D721Med (cell line): ENCODE data around the gene CPNE8.
"Not testable (repeated sequence)": the region's sequence is repeated elsewhere in the genome, so short reads cannot be mapped to it uniquely, and the experiment has no call there.

Experiments used
- DNase-seq: peaks from one replicate; pipeline ENCODE4 v3.0.0; 2011; ENCODE audit warnings: low spot score; ENCODE audit not compliant: insufficient read length
- FAIRE-seq: peaks from 2 replicates; lab custom pipeline; 2011; peaks lifted over from hg19 to GRCh38; lab: Jason Lieb, UNC
- CTCF ChIP-seq: IDR thresholded peaks from 2 replicates; pipeline ENCODE4 v1.5.1; 2012; ENCODE audit warnings: mild to moderate bottlenecking, control low read depth; ENCODE audit not compliant: insufficient read depth; ENCODE audit errors: missing control alignments

The CPNE8 gene

GRCh38 chr12:38744041-38744440 is 161.3 kb downstream of the CPNE8 start:
- no peak for FAIRE-seq
- no peak for TF ChIP-seq CTCF
- DNase-seq, result no peak

- not testable (repeated sequence) for DNase-seq, FAIRE-seq
These were observed 162.9 kb downstream of the CPNE8 start for GRCh38 chr12:38742496-38742895.

- no peak for TF ChIP-seq CTCF
- FAIRE-seq (no peak), DNase-seq (no peak)
These were observed 168.6 kb downstream of the CPNE8 start for GRCh38 chr12:38736821-38737220.

GRCh38 chr12:38732761-38733160 is 172.6 kb downstream of the CPNE8 start:
- DNase-seq, result no peak
- no peak for TF ChIP-seq CTCF
- no peak for FAIRE-seq

- FAIRE-seq (no peak), DNase-seq (no peak)
- TF ChIP-seq CTCF, result no peak
These were observed 176.5 kb downstream of the CPNE8 start for GRCh38 chr12:38728894-38729293.

- no peak for TF ChIP-seq CTCF
- DNase-seq, result no peak
- FAIRE-seq, result no peak
These were observed 183.7 kb downstream of the CPNE8 start for GRCh38 chr12:38721611-38722252.

- DNase-seq (no peak), FAIRE-seq (no peak)
- no peak for TF ChIP-seq CTCF
These were observed 184.7 kb downstream of the CPNE8 start for GRCh38 chr12:38720661-38721060.
